ENCODE data around the gene PNMA6A. TPM values are rescaled to one million over a fixed set of nuclear protein-coding genes. Genes with fewer than 3 reads are reported as not detected.
A peak's percentile ranks its signal among the peaks of the same experiment; 100 is the strongest.
"Not testable (repeated sequence)": the region's sequence is repeated elsewhere in the genome, so short reads cannot be mapped to it uniquely, and the experiment has no call there.

PNMA6A gene
- total and polyA plus RNA-seq, 8 donors, result 0.37 to 2.3 (median 0.86) TPM

- ATAC-seq; intact Hi-C loops (cut with DNase I); H3K36me3 ChIP-seq; H3K4me1 ChIP-seq; H3K27me3 ChIP-seq; DNase-seq; H3K4me3 ChIP-seq; H3K9me3 ChIP-seq; H3K27ac ChIP-seq; FAIRE-seq: not testable (repeated sequence)
- whole genome bisulfite sequencing, 2 donors, result no CpG with 5 or more reads among the region's 3 CpGs
These were observed 45.5 kb downstream of the PNMA6A start for GRCh38 chrX:153117754-153118153.

DNA sequence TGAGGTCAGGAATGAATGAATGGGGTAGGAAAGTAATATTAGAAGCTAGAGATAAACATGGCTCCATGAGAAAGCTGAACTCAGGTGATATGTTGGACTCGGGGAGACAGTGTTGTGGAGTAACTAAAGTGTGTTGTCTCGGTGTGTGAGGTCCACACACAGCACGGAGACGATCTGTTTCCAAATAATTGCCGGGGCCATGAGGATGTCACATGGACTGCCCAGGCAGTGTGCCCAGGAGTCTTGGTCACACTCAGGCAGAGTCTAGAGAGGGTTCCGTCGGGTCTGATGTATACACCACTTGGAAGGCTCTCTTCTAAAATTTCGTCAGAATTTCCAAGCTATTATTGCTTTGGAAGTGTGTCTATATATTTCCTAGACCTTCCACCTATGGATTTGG lies 48.0 kb downstream of the PNMA6A start:
- H3K36me3 ChIP-seq; intact Hi-C loops (cut with DNase I); H3K27ac ChIP-seq; H3K4me3 ChIP-seq; H3K4me1 ChIP-seq; H3K27me3 ChIP-seq; DNase-seq; ATAC-seq; H3K9me3 ChIP-seq: not testable (repeated sequence)
- peak; percentile 57 for FAIRE-seq
- no CpG with 5 or more reads among the region's 8 CpGs for WGBS, 2 donors

GRCh38 chrX:153123468-153123867 lies 51.2 kb downstream of the PNMA6A start:
- intact Hi-C loops (cut with DNase I); FAIRE-seq; DNase-seq; H3K36me3 ChIP-seq; H3K4me3 ChIP-seq; H3K27ac ChIP-seq; H3K4me1 ChIP-seq; H3K9me3 ChIP-seq; H3K27me3 ChIP-seq; ATAC-seq: not testable (repeated sequence)
- 80 to 88% methylated on average over 4 to 9 of the region's 14 CpGs for WGBS, 2 donors

Other genes with a start within 250 kb of the PNMA6A start
- gene CETN2, start 241.7 kb upstream of the PNMA6A start, total RNA-seq, result 10 to 100 TPM in 3 of 6 donors, 1 to 10 TPM in 3; 6.6 to 16.7 (median 10.1) TPM
- gene CETN2, start 241.7 kb upstream of the PNMA6A start, polyA plus RNA-seq, result 10 to 100 TPM; 19.4 to 31.4 TPM
- gene NSDHL, start 241.4 kb upstream of the PNMA6A start, total RNA-seq, result 1 to 10 TPM; 5.0 to 7.6 (median 6.4) TPM
- gene NSDHL, start 241.4 kb upstream of the PNMA6A start, polyA plus RNA-seq, result 1 to 10 TPM; 4.6 to 8.3 TPM
- gene ZNF185, start 174.4 kb upstream of the PNMA6A start, total RNA-seq, result 1 to 10 TPM; 2.4 to 5.0 (median 3.0) TPM
- gene ZNF185, start 174.4 kb upstream of the PNMA6A start, polyA plus RNA-seq, result 1 to 10 TPM; 2.2 to 4.8 TPM
- gene PNMA5, start 78.3 kb upstream of the PNMA6A start, total RNA-seq, result not detected
- not detected for gene PNMA5, start 78.3 kb upstream of the PNMA6A start, polyA plus RNA-seq
- gene PNMA3, start 16.0 kb upstream of the PNMA6A start, total RNA-seq, result under 1 TPM; 0.16 to 0.43 (median 0.19) TPM
- 1 to 10 TPM in 1 of 2 donors, under 1 TPM in 1; 0.34 to 2.3 TPM for gene PNMA3, start 16.0 kb upstream of the PNMA6A start, polyA plus RNA-seq
- under 1 TPM in 1 of 6 donors, not detected in 5; 0.13 TPM for gene MAGEA1, start 106.8 kb downstream of the PNMA6A start, total RNA-seq
- gene MAGEA1, start 106.8 kb downstream of the PNMA6A start, polyA plus RNA-seq, result not detected
- gene PNMA6F, start 249.3 kb downstream of the PNMA6A start, total RNA-seq, result not detected
- under 1 TPM in 1 of 2 donors, not detected in 1; 0.12 TPM for gene PNMA6F, start 249.3 kb downstream of the PNMA6A start, polyA plus RNA-seq

All from pancreas (tissue), 10 donors.